Upper lobe of left lung (tissue), 4 donors: ENCODE measurements around the gene NAP1L4.

Experiments used
- POLR2A ChIP-seq, 4 donors: fragments of 450-650 bp; IDR thresholded peaks; one replicate each; pipeline ENCODE4 v1.5.1; 2016 to 2017; ENCODE audit warnings: antibody characterized with exemption in 4 of 4, mild to moderate bottlenecking in 2 of 4
- POLR2AphosphoS5 ChIP-seq, 2 donors: sonication (generic); formaldehyde crosslinking; IDR thresholded peaks; one replicate each; pipeline ENCODE4 v1.5.1; 2017; ENCODE audit warnings: antibody characterized with exemption in 2 of 2
- TF ChIP-seq, protein P1 (sequence below), 6 experiments: fragments of 450-650 bp in 4 of 6; fragments of 200-600 bp in 2 of 6; sonication (generic) in 2 of 6; IDR thresholded peaks; one replicate each; pipeline ENCODE4 v1.5.1; 2016 to 2019; ENCODE audit warnings: antibody characterized with exemption in 6 of 6

DNA sequence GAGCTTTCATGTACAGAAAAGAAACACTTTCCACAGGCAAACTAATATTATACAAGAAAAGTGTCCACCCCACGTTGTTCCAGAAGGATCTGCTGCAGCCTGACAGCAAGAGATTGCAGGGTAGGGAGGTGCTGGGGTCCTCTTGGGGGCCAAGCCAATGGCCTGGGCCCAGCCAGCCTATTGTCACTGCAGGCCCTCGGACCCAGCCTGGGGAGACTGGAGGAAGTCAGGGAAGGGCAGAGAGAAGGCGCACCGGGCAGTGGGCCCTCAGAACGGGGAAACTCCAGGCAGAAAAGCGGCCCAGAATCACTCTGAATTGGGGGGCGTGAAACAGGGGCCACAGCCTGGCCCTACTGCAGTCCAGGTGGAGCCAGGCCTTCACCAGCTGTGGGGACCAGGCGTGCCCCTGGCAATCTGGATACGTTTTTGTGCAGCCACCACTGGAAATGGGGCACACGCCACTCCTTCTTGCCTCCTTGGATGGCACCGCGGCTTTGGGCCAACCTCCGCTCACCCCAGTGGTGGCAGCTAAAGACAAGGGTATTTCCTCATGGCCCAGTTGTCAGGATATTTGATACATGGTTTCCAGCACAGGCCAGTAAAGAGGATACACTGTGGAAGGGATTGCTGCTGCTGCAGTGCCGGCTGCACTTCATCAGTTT lies 3.9 kb upstream of the NAP1L4 start:
- no peak for TF ChIP-seq POLR2AphosphoS5 (IDR thresholded peaks at IDR 0.05)
- TF ChIP-seq, protein P1, sequence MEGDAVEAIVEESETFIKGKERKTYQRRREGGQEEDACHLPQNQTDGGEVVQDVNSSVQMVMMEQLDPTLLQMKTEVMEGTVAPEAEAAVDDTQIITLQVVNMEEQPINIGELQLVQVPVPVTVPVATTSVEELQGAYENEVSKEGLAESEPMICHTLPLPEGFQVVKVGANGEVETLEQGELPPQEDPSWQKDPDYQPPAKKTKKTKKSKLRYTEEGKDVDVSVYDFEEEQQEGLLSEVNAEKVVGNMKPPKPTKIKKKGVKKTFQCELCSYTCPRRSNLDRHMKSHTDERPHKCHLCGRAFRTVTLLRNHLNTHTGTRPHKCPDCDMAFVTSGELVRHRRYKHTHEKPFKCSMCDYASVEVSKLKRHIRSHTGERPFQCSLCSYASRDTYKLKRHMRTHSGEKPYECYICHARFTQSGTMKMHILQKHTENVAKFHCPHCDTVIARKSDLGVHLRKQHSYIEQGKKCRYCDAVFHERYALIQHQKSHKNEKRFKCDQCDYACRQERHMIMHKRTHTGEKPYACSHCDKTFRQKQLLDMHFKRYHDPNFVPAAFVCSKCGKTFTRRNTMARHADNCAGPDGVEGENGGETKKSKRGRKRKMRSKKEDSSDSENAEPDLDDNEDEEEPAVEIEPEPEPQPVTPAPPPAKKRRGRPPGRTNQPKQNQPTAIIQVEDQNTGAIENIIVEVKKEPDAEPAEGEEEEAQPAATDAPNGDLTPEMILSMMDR (IDR thresholded peaks at IDR 0.05), result no peak
- TF ChIP-seq POLR2A (IDR thresholded peaks at IDR 0.05), result no peak
